ENCODE results near the gene COL5A3.
A peak's percentile ranks its signal among the peaks of the same experiment; 100 is the strongest.
"Not testable (repeated sequence)": the region's sequence is repeated elsewhere in the genome, so short reads cannot be mapped to it uniquely, and the experiment has no call there.

Gene COL5A3

GRCh38 chr19:10037809-10038208 is 27.5 kb upstream of the COL5A3 start:
- TF ChIP-seq CTCF (IDR thresholded peaks at IDR 0.05; ENCODE audit: insufficient read depth, low read depth, low read length, missing control alignments): no peak
- H3K4me3 ChIP-seq (ENCODE audit: low read length): no peak overlapping the region
- DNase-seq (ENCODE audit: low read depth): no peak

- H3K4me3 ChIP-seq (ENCODE audit: low read length): no peak overlapping the region
- no peak for DNase-seq (ENCODE audit: low read depth)
- no peak for TF ChIP-seq CTCF (IDR thresholded peaks at IDR 0.05; ENCODE audit: insufficient read depth, low read depth, low read length, missing control alignments)
Measured at GRCh38 chr19:10037367-10037766, 27.1 kb upstream of the COL5A3 start.

GRCh38 chr19:10036601-10037071 is 26.3 kb upstream of the COL5A3 start:
- no peak for DNase-seq (ENCODE audit: low read depth)
- H3K4me3 ChIP-seq (ENCODE audit: low read length): no peak overlapping the region
- TF ChIP-seq CTCF (IDR thresholded peaks at IDR 0.05; ENCODE audit: insufficient read depth, low read depth, low read length, missing control alignments): no peak

GRCh38 chr19:10033614-10034013 is 23.3 kb upstream of the COL5A3 start:
- DNase-seq (ENCODE audit: low read depth): no peak

GRCh38 chr19:10027158-10027997 is 17.1 kb upstream of the COL5A3 start:
- H3K4me3 ChIP-seq (ENCODE audit: low read length): no peak overlapping the region
- TF ChIP-seq CTCF (IDR thresholded peaks at IDR 0.05; ENCODE audit: insufficient read depth, low read depth, low read length, missing control alignments): peak; percentile 86
- DNase-seq (ENCODE audit: low read depth): peak; percentile 94

More at GRCh38 chr19:10033614-10034013, 23.3 kb upstream of the COL5A3 start:
- TF ChIP-seq CTCF (IDR thresholded peaks at IDR 0.05; ENCODE audit: insufficient read depth, low read depth, low read length, missing control alignments): no peak
- no peak overlapping the region for H3K4me3 ChIP-seq (ENCODE audit: low read length)

GRCh38 chr19:10026744-10027143 is 16.4 kb upstream of the COL5A3 start:
- H3K4me3 ChIP-seq (ENCODE audit: low read length): no peak overlapping the region
- no peak for DNase-seq (ENCODE audit: low read depth)
- TF ChIP-seq CTCF (IDR thresholded peaks at IDR 0.05; ENCODE audit: insufficient read depth, low read depth, low read length, missing control alignments): no peak

- not testable (repeated sequence) for H3K4me3 ChIP-seq (ENCODE audit: low read length)
Measured at GRCh38 chr19:10023096-10023495, 12.8 kb upstream of the COL5A3 start.

More at GRCh38 chr19:10023096-10023495, 12.8 kb upstream of the COL5A3 start:
- not testable (repeated sequence) for DNase-seq (ENCODE audit: low read depth)

Data from epithelial cell of esophagus (primary cell).